Vagina (tissue), 2 donors: ENCODE results near the gene TBX15. TPM values are rescaled to one million over a fixed set of nuclear protein-coding genes. Genes with fewer than 3 reads are reported as not detected.

Experiments
- DNase-seq, 2 donors: peaks; one replicate each; pipeline ENCODE4 v3.0.0-alpha.2; 2017; ENCODE audit errors: extremely low spot score in 2 of 2
- H3K27ac ChIP-seq: fragments of 200-600 bp; sonication (generic); one replicate; pipeline ENCODE4 v1.5.1; 2019
- H3K27me3 ChIP-seq: fragments of 200-600 bp; sonication (generic); one replicate; pipeline ENCODE4 v1.5.1; 2019
- H3K36me3 ChIP-seq, 2 donors: fragments of 200-600 bp; sonication (generic); one replicate each; pipeline ENCODE4 v1.5.1; 2017 to 2019
- H3K4me1 ChIP-seq: fragments of 200-600 bp; sonication (generic); one replicate; pipeline ENCODE4 v1.5.1; 2019
- H3K4me3 ChIP-seq, 2 donors: fragments of 200-600 bp; sonication (generic); 1 replicate in 1 of 2; 2 replicates in 1 of 2; pipeline ENCODE4 v1.5.1; 2016 to 2019
- H3K9me3 ChIP-seq: fragments of 200-600 bp; sonication (generic); one replicate; pipeline ENCODE4 v1.5.1; 2019
- POLR2A ChIP-seq, 2 donors: fragments of 450-650 bp; IDR thresholded peaks; one replicate each; pipeline ENCODE4 v1.6.1; 2017; ENCODE audit warnings: antibody characterized with exemption in 2 of 2, mild to moderate bottlenecking in 2 of 2, moderate library complexity in 2 of 2
- POLR2AphosphoS5 ChIP-seq, 2 donors: sonication (generic); formaldehyde crosslinking; IDR thresholded peaks; one replicate each; pipeline ENCODE4 v1.9.0; 2017; ENCODE audit warnings: antibody characterized with exemption in 2 of 2, mild to moderate bottlenecking in 2 of 2, low read depth in 1 of 2; ENCODE audit not compliant: insufficient read depth in 1 of 2
- intact Hi-C: fragments of 100-400 bp; cut with DNase I; formaldehyde crosslinking; loops from one replicate; pipeline ENCODE4 v1.15.1; 2023
- total RNA-seq: library from RNA; depleted of rRNA; stranded (reverse); fragments of >200 nt; gene quantifications from one replicate; pipeline ENCODE4 v1.2.3, GENCODE V29; 2016
- TF ChIP-seq, protein P1 (sequence below), 3 experiments: fragments of 450-650 bp in 2 of 3; fragments of 200-600 bp in 1 of 3; sonication (generic) in 1 of 3; IDR thresholded peaks; one replicate each; pipeline ENCODE4 v1.5.1; 2017 to 2019; ENCODE audit warnings: antibody characterized with exemption in 3 of 3, mild to moderate bottlenecking in 2 of 3, moderate library complexity in 2 of 3

Gene TBX15
- total RNA-seq, 1 donor from 2014 or later = 0.98 TPM

DNA sequence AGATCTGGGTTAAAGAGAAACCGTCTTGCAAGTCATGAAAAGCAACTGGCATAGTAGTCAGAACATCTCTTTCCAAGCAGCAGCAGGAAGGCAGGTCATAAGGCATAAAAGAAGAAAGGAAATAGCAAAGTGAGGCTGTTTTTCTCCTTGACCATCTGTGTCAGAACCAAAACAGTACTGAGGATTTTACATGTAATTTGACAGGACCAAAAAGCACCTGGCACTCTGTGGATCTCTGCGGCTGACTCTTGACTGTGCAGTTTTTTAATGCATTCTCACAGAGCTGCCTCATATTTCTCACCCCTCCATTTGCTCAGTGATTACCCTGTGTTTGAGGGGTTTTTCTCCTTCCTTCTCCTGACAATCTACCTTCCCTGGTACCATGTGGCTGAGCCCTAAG, 17.7 kb downstream of the TBX15 start:
- Histone ChIP-seq H3K4me1 (no peaks in the 10 kb centered on the region), H3K4me3 (no peak overlapping the region), H3K27ac (no peak overlapping the region), H3K36me3 (no peaks in the 10 kb centered on the region), H3K9me3 (no peaks in the 10 kb centered on the region), H3K27me3 (no peaks in the 10 kb centered on the region)
- intact Hi-C loops = no loop called here
- DNase-seq = no peak
- TF ChIP-seq POLR2A (IDR thresholded peaks at IDR 0.05) (no peak), POLR2AphosphoS5 (IDR thresholded peaks at IDR 0.05; ENCODE audit: insufficient read depth in 1 of 2, low read depth in 1 of 2) (no peak)
- TF ChIP-seq, protein P1, sequence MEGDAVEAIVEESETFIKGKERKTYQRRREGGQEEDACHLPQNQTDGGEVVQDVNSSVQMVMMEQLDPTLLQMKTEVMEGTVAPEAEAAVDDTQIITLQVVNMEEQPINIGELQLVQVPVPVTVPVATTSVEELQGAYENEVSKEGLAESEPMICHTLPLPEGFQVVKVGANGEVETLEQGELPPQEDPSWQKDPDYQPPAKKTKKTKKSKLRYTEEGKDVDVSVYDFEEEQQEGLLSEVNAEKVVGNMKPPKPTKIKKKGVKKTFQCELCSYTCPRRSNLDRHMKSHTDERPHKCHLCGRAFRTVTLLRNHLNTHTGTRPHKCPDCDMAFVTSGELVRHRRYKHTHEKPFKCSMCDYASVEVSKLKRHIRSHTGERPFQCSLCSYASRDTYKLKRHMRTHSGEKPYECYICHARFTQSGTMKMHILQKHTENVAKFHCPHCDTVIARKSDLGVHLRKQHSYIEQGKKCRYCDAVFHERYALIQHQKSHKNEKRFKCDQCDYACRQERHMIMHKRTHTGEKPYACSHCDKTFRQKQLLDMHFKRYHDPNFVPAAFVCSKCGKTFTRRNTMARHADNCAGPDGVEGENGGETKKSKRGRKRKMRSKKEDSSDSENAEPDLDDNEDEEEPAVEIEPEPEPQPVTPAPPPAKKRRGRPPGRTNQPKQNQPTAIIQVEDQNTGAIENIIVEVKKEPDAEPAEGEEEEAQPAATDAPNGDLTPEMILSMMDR (IDR thresholded peaks at IDR 0.05) = no peak

DNA sequence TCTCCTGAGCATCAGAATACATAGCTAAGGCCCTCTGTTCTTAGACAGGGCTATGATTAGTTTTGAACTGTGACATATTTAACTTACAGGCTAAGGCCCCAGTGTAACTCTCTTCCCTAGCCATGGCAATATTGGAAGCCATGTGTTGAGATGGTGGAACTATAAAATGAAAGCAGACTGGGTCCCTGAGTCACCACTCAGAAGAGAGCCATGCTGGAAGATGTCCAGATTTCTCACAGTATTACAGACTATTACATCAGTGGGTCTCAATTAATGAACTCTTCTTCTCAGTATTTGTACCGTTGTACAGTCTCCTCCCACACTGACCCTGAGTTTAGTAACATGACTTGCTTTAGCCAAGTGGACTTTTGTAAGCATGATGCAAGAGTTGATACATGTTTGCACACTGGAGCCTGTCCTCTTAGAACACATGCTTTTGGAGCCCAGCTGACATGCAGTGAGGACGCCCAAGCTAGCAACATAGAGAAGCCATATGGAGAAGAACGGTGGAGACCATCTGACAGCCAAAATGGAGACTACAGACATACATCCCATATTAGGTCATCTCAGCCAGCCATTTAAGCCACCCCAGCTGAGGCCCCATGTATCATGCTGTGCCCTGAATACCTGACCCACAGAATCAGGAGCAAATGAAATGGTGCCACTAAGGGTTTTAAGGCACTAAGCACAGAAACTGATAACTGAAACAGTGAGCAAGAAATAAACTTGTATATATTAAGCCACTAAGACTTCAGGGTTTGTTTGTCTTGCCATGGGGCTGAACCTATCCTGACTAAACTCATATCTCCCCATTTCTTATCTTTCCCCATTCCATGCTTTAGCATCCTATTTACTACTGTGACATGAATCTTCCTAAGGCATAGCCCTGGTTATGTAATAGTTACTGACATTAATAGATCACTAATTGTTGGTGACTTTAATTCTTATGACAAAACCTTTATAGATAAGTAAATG, 24.4 kb downstream of the TBX15 start:
- Histone ChIP-seq H3K4me3 (no peak overlapping the region), H3K27ac (no peak overlapping the region), H3K36me3 (no peaks in the 10 kb centered on the region), H3K4me1 (no peaks in the 10 kb centered on the region), H3K9me3 (no peaks in the 10 kb centered on the region), H3K27me3 (no peaks in the 10 kb centered on the region)
- TF ChIP-seq POLR2AphosphoS5 (IDR thresholded peaks at IDR 0.05; ENCODE audit: insufficient read depth in 1 of 2, low read depth in 1 of 2) = no peak
- TF ChIP-seq POLR2A (IDR thresholded peaks at IDR 0.05) = no peak
- TF ChIP-seq, protein P1 (IDR thresholded peaks at IDR 0.05) = no peak
- DNase-seq = no peak
- intact Hi-C loops = no loop called here

DNA sequence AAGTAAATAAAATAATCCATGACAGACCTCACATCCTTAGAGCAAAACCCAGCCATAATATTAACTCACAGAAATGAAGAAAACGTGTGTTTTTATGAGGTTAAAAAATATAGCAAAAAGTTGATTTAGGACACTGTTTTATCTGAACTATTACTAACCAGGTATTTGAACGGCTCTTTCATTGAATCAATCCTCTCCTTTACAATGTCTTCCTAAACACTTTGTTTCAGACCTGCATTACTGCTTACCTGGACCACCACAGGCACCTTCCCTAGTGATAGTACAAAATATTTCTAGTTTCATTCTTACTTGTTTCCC, 25.0 kb downstream of the TBX15 start:
- intact Hi-C loops = no loop called here
- Histone ChIP-seq H3K4me3 (no peak overlapping the region), H3K36me3 (no peaks in the 10 kb centered on the region), H3K27me3 (no peaks in the 10 kb centered on the region), H3K9me3 (no peaks in the 10 kb centered on the region), H3K27ac (no peak overlapping the region), H3K4me1 (no peaks in the 10 kb centered on the region)
- TF ChIP-seq POLR2AphosphoS5 (IDR thresholded peaks at IDR 0.05; ENCODE audit: insufficient read depth in 1 of 2, low read depth in 1 of 2) = no peak
- TF ChIP-seq POLR2A (IDR thresholded peaks at IDR 0.05) = no peak
- no peak for DNase-seq

DNA sequence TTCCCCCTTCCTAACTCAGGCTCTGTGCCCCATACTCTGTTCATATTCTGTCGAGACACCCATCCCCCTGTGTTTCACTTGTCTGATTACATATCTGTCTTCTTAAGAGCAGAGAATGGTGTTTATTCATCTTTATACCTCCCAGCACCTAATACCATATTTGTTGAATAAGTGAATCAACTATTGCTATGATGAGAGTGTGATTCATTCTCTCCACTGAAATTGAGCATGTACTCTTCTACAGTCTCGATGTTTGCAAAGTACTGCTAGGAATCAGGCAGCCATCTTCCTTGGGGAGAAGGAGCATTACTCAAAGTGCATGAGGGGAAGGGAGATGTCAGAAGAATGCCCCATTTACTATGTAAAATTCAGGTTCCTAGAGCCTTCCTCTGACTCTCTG, 27.0 kb downstream of the TBX15 start:
- Histone ChIP-seq H3K9me3 (no peaks in the 10 kb centered on the region), H3K4me3 (no peak overlapping the region), H3K36me3 (no peaks in the 10 kb centered on the region), H3K27me3 (no peaks in the 10 kb centered on the region), H3K27ac (no peak overlapping the region), H3K4me1 (no peaks in the 10 kb centered on the region)
- TF ChIP-seq POLR2AphosphoS5 (IDR thresholded peaks at IDR 0.05; ENCODE audit: insufficient read depth in 1 of 2, low read depth in 1 of 2) (no peak), POLR2A (IDR thresholded peaks at IDR 0.05) (no peak)
- TF ChIP-seq, protein P1 (IDR thresholded peaks at IDR 0.05) = no peak
- DNase-seq = no peak
- intact Hi-C loops = no loop called here

DNA sequence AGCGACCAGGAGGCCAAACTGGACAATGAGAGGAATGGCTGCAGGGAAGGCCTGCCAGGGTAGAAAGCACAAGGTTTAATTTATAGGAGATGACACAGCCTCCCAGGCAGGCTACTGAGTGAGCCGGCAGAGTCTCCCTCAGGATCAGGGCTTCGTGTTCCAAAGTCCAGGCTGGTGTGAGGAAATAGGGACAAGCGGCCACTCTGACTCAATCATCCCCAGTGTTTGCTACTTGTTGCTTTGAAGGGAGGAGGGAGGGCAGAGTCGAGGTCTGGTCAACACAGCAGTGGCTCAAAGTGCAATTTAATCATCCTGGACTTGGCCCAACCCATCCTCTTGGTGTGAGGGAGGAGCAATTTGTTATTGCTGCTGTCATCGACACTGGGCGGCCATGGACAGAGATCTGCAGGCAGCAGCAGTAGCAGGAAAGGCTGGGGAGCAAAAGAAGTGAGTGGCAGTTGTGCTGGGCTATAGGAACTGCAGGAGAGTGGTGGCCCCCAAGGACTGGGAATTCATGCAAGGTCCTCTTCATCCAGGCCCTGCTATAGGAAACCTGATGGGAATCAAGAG, 27.5 kb downstream of the TBX15 start:
- H3K27ac ChIP-seq = no peak overlapping the region
- H3K9me3 ChIP-seq = no peaks in the 10 kb centered on the region
- no peaks in the 10 kb centered on the region for H3K36me3 ChIP-seq
- intact Hi-C loops = no loop called here
- H3K4me1 ChIP-seq = no peaks in the 10 kb centered on the region
- no peak for DNase-seq
- no peak overlapping the region for H3K4me3 ChIP-seq
- TF ChIP-seq, protein P1 (IDR thresholded peaks at IDR 0.05) = no peak
- TF ChIP-seq POLR2A (IDR thresholded peaks at IDR 0.05) (no peak), POLR2AphosphoS5 (IDR thresholded peaks at IDR 0.05; ENCODE audit: insufficient read depth in 1 of 2, low read depth in 1 of 2) (no peak)
- H3K27me3 ChIP-seq = no peaks in the 10 kb centered on the region
